HT-29 (cell line): Measurements from ENCODE around the gene ZNF365. TPM values are rescaled to one million over a fixed set of nuclear protein-coding genes. Genes with fewer than 3 reads are reported as not detected.
A peak's percentile ranks its signal among the peaks of the same experiment; 100 is the strongest.
"Not testable (repeated sequence)": the region's sequence is repeated elsewhere in the genome, so short reads cannot be mapped to it uniquely, and the experiment has no call there.

Source experiments
- DNase-seq: peaks from one replicate; pipeline ENCODE4 v3.0.0-alpha.2; 2015; ENCODE audit warnings: low spot score
- total RNA-seq: library from RNA; depleted of rRNA; stranded (reverse); fragments of >200 nt; shearing (Covaris generic); gene quantifications from 2 replicates; pipeline ENCODE4 v1.2.3, GENCODE V29; 2014

ZNF365 gene
- total RNA-seq, 1 experiment from 2014 or later: not detected

GRCh38 chr10:62377966-62378365 lies 3.8 kb downstream of the ZNF365 start:
- no peak for DNase-seq

GRCh38 chr10:62378877-62379276 lies 4.7 kb downstream of the ZNF365 start:
- DNase-seq: not testable (repeated sequence)

- DNase-seq: no peak
These were observed 5.2 kb downstream of the ZNF365 start for GRCh38 chr10:62379394-62379793.

- peak; percentile 45 for DNase-seq
These were observed 5.8 kb downstream of the ZNF365 start for GRCh38 chr10:62380016-62380415.

- peak; percentile 59 for DNase-seq
These were observed 7.4 kb downstream of the ZNF365 start for GRCh38 chr10:62381385-62382102.

- DNase-seq: no peak
These were observed 8.7 kb downstream of the ZNF365 start for GRCh38 chr10:62382831-62383230.

GRCh38 chr10:62384057-62384446 lies 9.9 kb downstream of the ZNF365 start:
- DNase-seq: peak; percentile 77

- DNase-seq: peak; percentile 71
These were observed 10.4 kb downstream of the ZNF365 start for GRCh38 chr10:62384447-62385081.

GRCh38 chr10:62386356-62387320 lies 12.5 kb downstream of the ZNF365 start:
- no peak for DNase-seq

- DNase-seq: no peak
These were observed 14.2 kb downstream of the ZNF365 start for GRCh38 chr10:62388328-62388727.

GRCh38 chr10:62390497-62391176 lies 16.5 kb downstream of the ZNF365 start:
- no peak for DNase-seq

GRCh38 chr10:62393237-62393636 lies 19.1 kb downstream of the ZNF365 start:
- DNase-seq: no peak

- DNase-seq: peak; percentile 31
These were observed 20.4 kb downstream of the ZNF365 start for GRCh38 chr10:62394556-62395018.

- DNase-seq: no peak
These were observed 21.7 kb downstream of the ZNF365 start for GRCh38 chr10:62395892-62396291.

GRCh38 chr10:62396864-62397263 lies 22.7 kb downstream of the ZNF365 start:
- no peak for DNase-seq

- DNase-seq: no peak
These were observed 25.0 kb downstream of the ZNF365 start for GRCh38 chr10:62399211-62399610.

- DNase-seq: no peak
These were observed 28.3 kb downstream of the ZNF365 start for GRCh38 chr10:62402508-62402907.

- not testable (repeated sequence) for DNase-seq
These were observed 36.4 kb downstream of the ZNF365 start for GRCh38 chr10:62410528-62410927.

- DNase-seq: not testable (repeated sequence)
These were observed 36.8 kb downstream of the ZNF365 start for GRCh38 chr10:62410934-62411333.

GRCh38 chr10:62413048-62413447 lies 38.9 kb downstream of the ZNF365 start:
- DNase-seq: no peak

GRCh38 chr10:62413652-62414051 lies 39.5 kb downstream of the ZNF365 start:
- no peak for DNase-seq
